GM12878 (cell line): ENCODE measurements around the gene AHNAK. TPM values are rescaled to one million over a fixed set of nuclear protein-coding genes. Genes with fewer than 3 reads are reported as not detected.

Source experiments
- IRF5 ChIP-seq: fragments of 450-650 bp; IDR thresholded peaks from 2 replicates; pipeline ENCODE4 v1.6.1; 2017; ENCODE audit warnings: borderline replicate concordance
- MAX ChIP-seq: IDR thresholded peaks from 2 replicates; pipeline ENCODE4 v1.6.1; 2012; ENCODE audit warnings: low read depth, low read length, improper control_type of control experiment
- RCOR1 ChIP-seq: conservative IDR thresholded peaks from 2 replicates; pipeline ENCODE4 v1.6.1; 2012; ENCODE audit warnings: low read depth, low read length, improper control_type of control experiment
- SKIL ChIP-seq: fragments of 450-650 bp; IDR thresholded peaks from 2 replicates; pipeline ENCODE4 v1.6.1; 2017; ENCODE audit warnings: mild to moderate bottlenecking, low read depth, inconsistent platforms; ENCODE audit not compliant: poor library complexity, severe bottlenecking
- SMAD1 ChIP-seq: fragments of 450-650 bp; IDR thresholded peaks from 2 replicates; pipeline ENCODE4 v1.6.1; 2018; ENCODE audit warnings: mild to moderate bottlenecking, low read depth; ENCODE audit not compliant: partially characterized antibody
- ZBTB4 ChIP-seq: fragments of 450-650 bp; formaldehyde crosslinking; IDR thresholded peaks from 2 replicates; pipeline ENCODE4 v1.4.0; 2022; ENCODE audit warnings: mild to moderate bottlenecking, moderate library complexity
- ZNF24 ChIP-seq: fragments of 450-650 bp; IDR thresholded peaks from 2 replicates; pipeline ENCODE4 v1.6.1; 2017; ENCODE audit warnings: antibody characterized with exemption, mild to moderate bottlenecking
- polyA plus RNA-seq, 11 experiments: library from polyadenylated mRNA; depleted of rRNA in 4 of 11; unstranded in 6 of 11; stranded (reverse) in 5 of 11; fragments of >200 nt; fragmentation: Nextera tagmentation in 4 of 11; fragmentation: Illumina TruSeq in 1 of 11; extraction: Ambion mirVana in 4 of 11; extraction: Trizol in 1 of 11; gene quantifications; 1 replicate in 1 of 11; 2 replicates in 10 of 11; pipeline versions ENCODE4 v1.2.1 to v1.2.3, GENCODE V29; 2011 to 2016; ENCODE audit warnings: inconsistent platforms in 2 of 11, missing spikeins in 2 of 11, low read depth in 1 of 11
- total RNA-seq, 4 experiments: library from RNA; depleted of rRNA in 3 of 4; stranded (reverse); fragments of >200 nt in 3 of 4; fragmentation: Illumina TruSeq in 1 of 4; extraction: Trizol in 1 of 4; gene quantifications; 2 replicates each; pipeline versions ENCODE4 v1.2.1 to v1.2.3, GENCODE V29; 2013 to 2021

Gene AHNAK
- total and polyA plus RNA-seq, 10 of the 15 experiments (the other 5 are each of a cell fraction or from before 2014, with no cell fraction given): 0.76 to 90.3 (median 19.4) TPM

- TF ChIP-seq IRF5: no peak
- TF ChIP-seq SMAD1: no peak
- TF ChIP-seq SKIL: no peak
- TF ChIP-seq ZBTB4 (CRISPR knock-in tag): no peak
- TF ChIP-seq RCOR1: no peak
- TF ChIP-seq ZNF24: no peak
- TF ChIP-seq MAX: no peak
Observed at GRCh38 chr11:62536301-62536957, 10.2 kb downstream of the AHNAK start (continued).
